Measurements from ENCODE around the gene MATN4.

GRCh38 chr20:45275338-45275737, 32.8 kb downstream of the MATN4 start:
- no peak for TF ChIP-seq CTCF (IDR thresholded peaks at IDR 0.05)
- no peak for TF ChIP-seq EZH2 (IDR thresholded peaks at IDR 0.05; ENCODE audit: borderline replicate concordance, insufficient read depth, low read depth, low read length, poor library complexity, severe bottlenecking)
